PC-9 (cell line): ENCODE results near the gene METTL27. TPM values are rescaled to one million over a fixed set of nuclear protein-coding genes. Genes with fewer than 3 reads are reported as not detected.

Experiments
- BruUV-seq: library from RNA; stranded (reverse); fragments of 400-500 nt; replicated peaks from 2 replicates; lab custom pipeline; 2021; lab: Mats Ljungman, UMichigan
- CTCF ChIA-PET: fragments of 300-600 bp; sonication (Branson Sonifier 250); formaldehyde crosslinking; loops from one replicate; lab custom pipeline; 2022; ENCODE audit warnings: antibody characterized with exemption; lab: Charles Lee
- POLR2A ChIA-PET: fragments of 300-600 bp; sonication (Branson Sonifier 250); formaldehyde crosslinking; loops from one replicate; lab custom pipeline; 2022; ENCODE audit warnings: antibody characterized with exemption; ENCODE audit not compliant: unreplicated experiment; lab: Charles Lee
- DNase-seq, 2 experiments: peaks; one replicate each; pipeline versions ENCODE4 v3.0.0 to v3.0.0-alpha.2; 2015 to 2022; ENCODE audit warnings: mixed read lengths in 1 of 2
- H2AFZ ChIP-seq: fragments of 200-600 bp; sonication (generic); 2 replicates; pipeline ENCODE4 v1.8.1; 2017; ENCODE audit warnings: antibody characterized with exemption
- H3F3A ChIP-seq: fragments of 200-600 bp; sonication (generic); 2 replicates; pipeline ENCODE4 v1.8.1; 2017; ENCODE audit warnings: antibody characterized with exemption, mild to moderate bottlenecking, low read depth; ENCODE audit not compliant: insufficient read depth
- H3K27ac ChIP-seq: fragments of 200-600 bp; sonication (generic); 2 replicates; pipeline ENCODE4 v1.6.1; 2016; ENCODE audit warnings: mixed run types
- H3K27me3 ChIP-seq: fragments of 200-600 bp; sonication (generic); 2 replicates; pipeline ENCODE4 v1.6.1; 2016; ENCODE audit warnings: low read depth, mixed run types; ENCODE audit not compliant: insufficient read depth
- H3K36me3 ChIP-seq: fragments of 200-600 bp; sonication (generic); 2 replicates; pipeline ENCODE4 v1.6.1; 2016; ENCODE audit warnings: low read depth, mixed run types
- H3K4me1 ChIP-seq: fragments of 200-600 bp; sonication (generic); replicated peaks from 2 replicates; pipeline ENCODE4 v1.6.1; 2016; ENCODE audit warnings: mixed run types; ENCODE audit not compliant: insufficient read depth
- H3K4me2 ChIP-seq: fragments of 200-600 bp; sonication (generic); 2 replicates; pipeline ENCODE4 v1.6.1; 2017; ENCODE audit warnings: mixed run types
- H3K4me3 ChIP-seq: fragments of 200-600 bp; sonication (generic); 2 replicates; pipeline ENCODE4 v1.6.1; 2016; ENCODE audit warnings: mixed run types
- H3K79me2 ChIP-seq: fragments of 200-600 bp; sonication (generic); 2 replicates; pipeline ENCODE4 v1.6.1; 2017; ENCODE audit warnings: low read depth, mixed run types
- H3K9me2 ChIP-seq: fragments of 200-600 bp; sonication (generic); 2 replicates; pipeline ENCODE4 v1.8.1; 2017; ENCODE audit warnings: mild to moderate bottlenecking; ENCODE audit not compliant: insufficient read depth
- H3K9me3 ChIP-seq: fragments of 200-600 bp; sonication (generic); 2 replicates; pipeline ENCODE4 v1.8.1; 2016; ENCODE audit warnings: low read depth; ENCODE audit not compliant: insufficient read depth
- H4K20me1 ChIP-seq: fragments of 200-600 bp; sonication (generic); 2 replicates; pipeline ENCODE4 v1.8.1; 2017; ENCODE audit not compliant: insufficient read depth
- CTCF ChIP-seq: fragments of 200-600 bp; sonication (generic); conservative IDR thresholded peaks from 2 replicates; pipeline ENCODE4 v1.6.1; 2017; ENCODE audit warnings: mixed run types, antibody characterized with exemption, mild to moderate bottlenecking, moderate library complexity
- EZH2 ChIP-seq: fragments of 200-600 bp; sonication (generic); IDR thresholded peaks from 2 replicates; pipeline ENCODE4 v1.8.0; 2017; ENCODE audit warnings: antibody characterized with exemption, low read depth
- intact Hi-C: fragments of 100-400 bp; cut with micrococcal nuclease; formaldehyde crosslinking; loops from one replicate; pipeline ENCODE4 v1.10.0; 2022; ENCODE audit not compliant: unreplicated experiment
- total RNA-seq: library from RNA; stranded (reverse); gene quantifications from 2 replicates; pipeline ENCODE4 v1.2.3, GENCODE V29; 2021

Gene METTL27
- total RNA-seq, 1 experiment from 2014 or later = 23.2 TPM

- peak; percentile 85 to 95 for DNase-seq
- BruUV-seq = TSS peak; percentile 7
- H3K9me3 ChIP-seq = no peaks in the 10 kb centered on the region
- H3K79me2 ChIP-seq = peaks cover 45% of the 10 kb centered on the region
- H4K20me1 ChIP-seq = peaks cover 9% of the 10 kb centered on the region
- intact Hi-C loops = no loop called here
- no peaks in the 10 kb centered on the region for H3K9me2 ChIP-seq
- H2AFZ ChIP-seq = no peak overlapping the region
- TF ChIP-seq EZH2 (no peak), CTCF (no peak)
- peaks cover 38% of the 10 kb centered on the region for H3K4me1 ChIP-seq
- H3K4me3 ChIP-seq = peak overlapping the region; percentile 97
- H3F3A ChIP-seq = peaks cover 66% of the 10 kb centered on the region
- no peaks in the 10 kb centered on the region for H3K27me3 ChIP-seq
- H3K4me2 ChIP-seq = peak overlapping the region; percentile 98
- POLR2A ChIA-PET = interaction anchor here (0.6 to 3.1 kb wide), 12 partner anchors 9 to 299 kb away, joined by 3 to 63 read pairs (median 18); partner anchors contain the start of genes ABHD11, CLDN3 and METTL27
- H3K36me3 ChIP-seq = peaks cover 10% of the 10 kb centered on the region
- CTCF ChIA-PET = interaction anchor here (0.7 to 1.4 kb wide), 3 partner anchors 15 to 93 kb away, joined by 5 to 11 read pairs (median 8); partner anchors contain the start of gene ABHD11
- peak overlapping the region; percentile 99 for H3K27ac ChIP-seq
Measured at GRCh38 chr7:73831834-73832651, 10.3 kb downstream of the METTL27 start.

- no peak for TF ChIP-seq CTCF
- TF ChIP-seq EZH2 = no peak
- peak overlapping the region; percentile 97 for H3K4me3 ChIP-seq
- CTCF ChIA-PET = no interaction called here
- intact Hi-C loops = no loop called here
- no TSS peak for BruUV-seq
- peaks cover 9% of the 10 kb centered on the region for H4K20me1 ChIP-seq
- no peak overlapping the region for H2AFZ ChIP-seq
- peaks cover 43% of the 10 kb centered on the region for H3K4me1 ChIP-seq
- H3K4me2 ChIP-seq = peak overlapping the region; percentile 98
- no peaks in the 10 kb centered on the region for H3K27me3 ChIP-seq
- no peaks in the 10 kb centered on the region for H3K9me3 ChIP-seq
- peaks cover 45% of the 10 kb centered on the region for H3K79me2 ChIP-seq
- POLR2A ChIA-PET = interaction anchor here (0.6 to 3.1 kb wide), 4 partner anchors 11 to 171 kb away, joined by 3 to 63 read pairs (median 30); partner anchors contain the start of genes ABHD11 and METTL27
- peaks cover 10% of the 10 kb centered on the region for H3K36me3 ChIP-seq
- peak overlapping the region; percentile 99 for H3K27ac ChIP-seq
- no peak for DNase-seq
- no peaks in the 10 kb centered on the region for H3K9me2 ChIP-seq
- H3F3A ChIP-seq = peaks cover 72% of the 10 kb centered on the region
Measured at GRCh38 chr7:73831584-73831833, 10.8 kb downstream of the METTL27 start.

- H3K36me3 ChIP-seq = peaks cover 10% of the 10 kb centered on the region
- intact Hi-C loops = loop anchor here (1.0 kb wide), 8 partner anchors 9 to 96 kb away; partner anchors contain the start of gene CLDN3
- TF ChIP-seq CTCF (0 out of 2 replicates have a peak, but pooled peaks have one; percentile 19), EZH2 (no peak)
- H3K9me3 ChIP-seq = no peaks in the 10 kb centered on the region
- no peaks in the 10 kb centered on the region for H3K27me3 ChIP-seq
- peak within 1 kb of the TSS; percentile 98 for H3K4me2 ChIP-seq
- peaks cover 77% of the 10 kb centered on the region for H3F3A ChIP-seq
- DNase-seq = peak; percentile 97 to 99
- H3K4me3 ChIP-seq = peak within 1 kb of the TSS; percentile 97
- H3K4me1 ChIP-seq = peaks cover 49% of the 10 kb centered on the region
- BruUV-seq = TSS peak; percentile 66
- H3K27ac ChIP-seq = peak within 1 kb of the TSS; percentile 99
- H4K20me1 ChIP-seq = peaks cover 9% of the 10 kb centered on the region
- no peak within 1 kb of the TSS for H2AFZ ChIP-seq
- no peaks in the 10 kb centered on the region for H3K9me2 ChIP-seq
- ChIA-PET CTCF (no interaction called here), POLR2A (interaction anchor here (0.5 to 2.4 kb wide), 9 partner anchors 9 to 252 kb away, joined by 3 to 68 read pairs (median 5); partner anchors contain the start of gene ABHD11)
- peaks cover 45% of the 10 kb centered on the region for H3K79me2 ChIP-seq
Measured at GRCh38 chr7:73830681-73831583, 11.4 kb downstream of the METTL27 start, which contains the start of gene CLDN4. Gene CLDN4, plus strand, starts transcription at chr7:73830996. Its CDS starts 206 bp downstream, at chr7:73831202.
